HepG2 (cell line): Measurements from ENCODE around the gene CCT3. TPM values are rescaled to one million over a fixed set of nuclear protein-coding genes. Genes with fewer than 3 reads are reported as not detected.

ENCODE experiments used
- AFF4 ChIP-seq: sonication (generic); formaldehyde crosslinking; IDR thresholded peaks from 2 replicates; pipeline ENCODE4 v1.4.0; 2020; ENCODE audit warnings: missing genetic modification reagents
- ATF6 ChIP-seq: sonication (generic); formaldehyde crosslinking; conservative IDR thresholded peaks from 2 replicates; pipeline ENCODE4 v1.4.0; 2020; ENCODE audit warnings: missing genetic modification reagents
- ATF7-NPFF ChIP-seq: sonication (generic); formaldehyde crosslinking; IDR thresholded peaks from 2 replicates; pipeline ENCODE4 v1.8.1; 2023; ENCODE audit warnings: mild to moderate bottlenecking, low read depth, missing genetic modification reagents, moderate library complexity
- CBX5 ChIP-seq: sonication (generic); formaldehyde crosslinking; IDR thresholded peaks from 2 replicates; pipeline ENCODE4 v1.4.0; 2020; ENCODE audit warnings: missing genetic modification reagents, borderline replicate concordance
- ETV6 ChIP-seq: sonication (generic); formaldehyde crosslinking; conservative IDR thresholded peaks from 2 replicates; pipeline ENCODE4 v1.4.0; 2020; ENCODE audit warnings: missing genetic modification reagents
- FOXP4 ChIP-seq: sonication (generic); formaldehyde crosslinking; IDR thresholded peaks from 2 replicates; pipeline ENCODE4 v1.4.0; 2020; ENCODE audit warnings: missing genetic modification reagents
- HDAC1 ChIP-seq: sonication (generic); formaldehyde crosslinking; IDR thresholded peaks from 2 replicates; pipeline ENCODE4 v1.5.1; 2020; ENCODE audit warnings: mild to moderate bottlenecking, missing genetic modification reagents
- HDAC2 ChIP-seq: sonication (generic); formaldehyde crosslinking; IDR thresholded peaks from 2 replicates; pipeline ENCODE4 v1.4.0; 2020; ENCODE audit warnings: missing genetic modification reagents
- JUND ChIP-seq: sonication (generic); formaldehyde crosslinking; IDR thresholded peaks from 2 replicates; pipeline ENCODE4 v1.8.0; 2022; ENCODE audit warnings: mild to moderate bottlenecking, missing genetic modification reagents
- PHB2 ChIP-seq: fragments of 450-650 bp; IDR thresholded peaks from 2 replicates; pipeline ENCODE4 v1.6.1; 2018; ENCODE audit not compliant: partially characterized antibody
- RCOR2 ChIP-seq: IDR thresholded peaks from 2 replicates; pipeline ENCODE4 v1.6.1; 2016; ENCODE audit warnings: missing biosample characterization, missing genetic modification reagents
- SAP130 ChIP-seq: IDR thresholded peaks from 2 replicates; pipeline ENCODE4 v1.6.1; 2016; ENCODE audit warnings: low read depth
- SIX4 ChIP-seq: sonication (generic); formaldehyde crosslinking; IDR thresholded peaks from 2 replicates; pipeline ENCODE4 v1.4.0; 2020; ENCODE audit warnings: missing genetic modification reagents
- TEAD3 ChIP-seq: optimal IDR thresholded peaks from 2 replicates; pipeline ENCODE3; 2016; ENCODE audit warnings: borderline replicate concordance
- THAP9 ChIP-seq: sonication (generic); formaldehyde crosslinking; IDR thresholded peaks from 2 replicates; pipeline ENCODE4; 2020; ENCODE audit warnings: missing genetic modification reagents, mild to moderate bottlenecking, borderline replicate concordance
- ZFY ChIP-seq: sonication (generic); formaldehyde crosslinking; IDR thresholded peaks from 2 replicates; pipeline ENCODE4 v1.4.0; 2020; ENCODE audit warnings: missing genetic modification reagents
- ZMYM3 ChIP-seq: sonication (generic); formaldehyde crosslinking; IDR thresholded peaks from 2 replicates; pipeline ENCODE4 v1.5.1; 2020; ENCODE audit warnings: mild to moderate bottlenecking, missing genetic modification reagents
- ZNF564 ChIP-seq: sonication (generic); formaldehyde crosslinking; IDR thresholded peaks from 2 replicates; pipeline ENCODE4 v1.8.1; 2023; ENCODE audit warnings: mild to moderate bottlenecking, missing genetic modification reagents
- ZNF674 ChIP-seq: sonication (generic); formaldehyde crosslinking; IDR thresholded peaks from 2 replicates; pipeline ENCODE4 v1.5.0; 2020; ENCODE audit warnings: low read depth, mild to moderate bottlenecking, missing genetic modification reagents
- polyA plus RNA-seq, 8 experiments: library from polyadenylated mRNA; depleted of rRNA in 3 of 8; stranded (reverse) in 7 of 8; unstranded in 1 of 8; fragments of >200 nt; fragmentation: Illumina TruSeq in 4 of 8; extraction: Trizol in 4 of 8; gene quantifications; 2 replicates each; pipeline versions ENCODE4 v1.2.1 to v1.2.3, GENCODE V29; 2011 to 2016; ENCODE audit warnings: low read depth in 4 of 8, missing spikeins in 1 of 8, mixed read lengths in 1 of 8; ENCODE audit not compliant: insufficient read depth in 1 of 8
- total RNA-seq, 5 experiments: library from RNA; depleted of rRNA; stranded (reverse); fragments of >200 nt; fragmentation: Illumina TruSeq; extraction: Trizol; gene quantifications; 2 replicates each; pipeline ENCODE4 v1.2.3, GENCODE V29; 2016; ENCODE audit warnings: low read depth in 1 of 5

The CCT3 gene
- total and polyA plus RNA-seq, 2 of the 13 experiments (the other 11 are each of a cell fraction or from before 2014, with no cell fraction given), result 319 to 615 TPM

GRCh38 chr1:156372265-156372586, 34.1 kb upstream of the CCT3 start (continued):
- TF ChIP-seq SAP130 (CRISPR knock-in tag), result no peak
- TF ChIP-seq PHB2, result no peak
- no peak for TF ChIP-seq THAP9
- TF ChIP-seq HDAC2 (CRISPR knock-in tag), result peak; percentile 7; the same call in 1 of the 2 replicates
- no peak for TF ChIP-seq HDAC1 (CRISPR knock-in tag)
- 0 out of 2 replicates have a peak, but pooled peaks have one; percentile 11 for TF ChIP-seq CBX5
- TF ChIP-seq ZNF564 (CRISPR knock-in tag), result peak; percentile 23; the same call in 1 of the 2 replicates
- TF ChIP-seq TEAD3 (CRISPR knock-in tag), result peak; percentile 1
- TF ChIP-seq AFF4 (CRISPR knock-in tag), result 0 out of 2 replicates have a peak, but pooled peaks have one; percentile 14
- TF ChIP-seq ATF7-NPFF, result peak; percentile 0; the same call in 1 of the 2 replicates
- peak; percentile 88; the same call in 1 of the 2 replicates for TF ChIP-seq ZMYM3 (CRISPR knock-in tag)
- 0 out of 2 replicates have a peak, but pooled peaks have one; percentile 1 for TF ChIP-seq ATF6 (CRISPR knock-in tag)
- no peak for TF ChIP-seq JUND (CRISPR knock-in tag)
- TF ChIP-seq SIX4 (CRISPR knock-in tag), result 0 out of 2 replicates have a peak, but pooled peaks have one; percentile 3
- TF ChIP-seq ETV6 (CRISPR knock-in tag), result no peak
- TF ChIP-seq FOXP4, result no peak
- no peak for TF ChIP-seq ZFY (CRISPR knock-in tag)
- peak; percentile 18; the same call in 1 of the 2 replicates for TF ChIP-seq RCOR2
- no peak for TF ChIP-seq ZNF674 (CRISPR knock-in tag)
